COR-L47 (cell line): ENCODE results near the gene KRT13.
A peak's percentile ranks its signal among the peaks of the same experiment; 100 is the strongest.

Source experiments
- DNase-seq: peaks from one replicate; lab custom pipeline; 2025; lab: John Stamatoyannopoulos, UW

The KRT13 gene

GRCh38 chr17:41467561-41467960 lies 37.9 kb downstream of the KRT13 start:
- no peak for DNase-seq

- no peak for DNase-seq
Measured at GRCh38 chr17:41466988-41467387, 38.4 kb downstream of the KRT13 start, which contains the start of gene KRT32. KRT32 (minus strand) TSS chr17:41467386; CDS start chr17:41467325, 61 bp downstream.

- DNase-seq: peak; percentile 33
Measured at GRCh38 chr17:41464682-41465081, 40.7 kb downstream of the KRT13 start.

GRCh38 chr17:41464173-41464572 lies 41.2 kb downstream of the KRT13 start:
- no peak for DNase-seq

- no peak for DNase-seq
Measured at GRCh38 chr17:41463746-41464145, 41.7 kb downstream of the KRT13 start.

- no peak for DNase-seq
Measured at GRCh38 chr17:41462705-41463104, 42.7 kb downstream of the KRT13 start.

- DNase-seq: no peak
Measured at GRCh38 chr17:41457676-41458075, 47.7 kb downstream of the KRT13 start.

GRCh38 chr17:41456204-41456603 lies 49.2 kb downstream of the KRT13 start:
- no peak for DNase-seq

- no peak for DNase-seq
Measured at GRCh38 chr17:41455236-41455635, 50.2 kb downstream of the KRT13 start.

- no peak for DNase-seq
Measured at GRCh38 chr17:41453066-41453465, 52.3 kb downstream of the KRT13 start.

GRCh38 chr17:41452281-41452680 lies 53.1 kb downstream of the KRT13 start:
- DNase-seq: no peak

- no peak for DNase-seq
Measured at GRCh38 chr17:41451154-41451728, 54.2 kb downstream of the KRT13 start.
